ENCODE data around the gene PNKD. TPM values are rescaled to one million over a fixed set of nuclear protein-coding genes. Genes with fewer than 3 reads are reported as not detected.

Gene PNKD
- total RNA-seq, 4 donors from 2014 or later = 40.3 to 74.1 (median 56.5) TPM

- H3K36me3 ChIP-seq = peaks cover 69 to 96% (median 92%) of the 10 kb centered on the region in 4 donors
- H3K4me3 ChIP-seq = no peak overlapping the region
- intact Hi-C loops (cut with DNase I) = no loop called here
- DNase-seq (ENCODE audit: extremely low spot score) = no peak
- H3K27me3 ChIP-seq = no peaks in the 10 kb centered on the region
- H3K4me1 ChIP-seq = peaks cover 5 to 9% (median 7%) of the 10 kb centered on the region in 4 donors
- H3K27ac ChIP-seq (replicated peaks in 1 of 4) = no peak overlapping the region
- WGBS = 66% methylated on average over 6 of the region's 7 CpGs
- TF ChIP-seq EP300 (IDR thresholded peaks at IDR 0.05) (no peak), POLR2AphosphoS5 (IDR thresholded peaks at IDR 0.05) (no peak), POLR2A (IDR thresholded peaks at IDR 0.05; ENCODE audit: low read depth) (no peak)
- TF ChIP-seq, protein P1, sequence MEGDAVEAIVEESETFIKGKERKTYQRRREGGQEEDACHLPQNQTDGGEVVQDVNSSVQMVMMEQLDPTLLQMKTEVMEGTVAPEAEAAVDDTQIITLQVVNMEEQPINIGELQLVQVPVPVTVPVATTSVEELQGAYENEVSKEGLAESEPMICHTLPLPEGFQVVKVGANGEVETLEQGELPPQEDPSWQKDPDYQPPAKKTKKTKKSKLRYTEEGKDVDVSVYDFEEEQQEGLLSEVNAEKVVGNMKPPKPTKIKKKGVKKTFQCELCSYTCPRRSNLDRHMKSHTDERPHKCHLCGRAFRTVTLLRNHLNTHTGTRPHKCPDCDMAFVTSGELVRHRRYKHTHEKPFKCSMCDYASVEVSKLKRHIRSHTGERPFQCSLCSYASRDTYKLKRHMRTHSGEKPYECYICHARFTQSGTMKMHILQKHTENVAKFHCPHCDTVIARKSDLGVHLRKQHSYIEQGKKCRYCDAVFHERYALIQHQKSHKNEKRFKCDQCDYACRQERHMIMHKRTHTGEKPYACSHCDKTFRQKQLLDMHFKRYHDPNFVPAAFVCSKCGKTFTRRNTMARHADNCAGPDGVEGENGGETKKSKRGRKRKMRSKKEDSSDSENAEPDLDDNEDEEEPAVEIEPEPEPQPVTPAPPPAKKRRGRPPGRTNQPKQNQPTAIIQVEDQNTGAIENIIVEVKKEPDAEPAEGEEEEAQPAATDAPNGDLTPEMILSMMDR (IDR thresholded peaks at IDR 0.05) = no peak
- no peaks in the 10 kb centered on the region for H3K9me3 ChIP-seq
These were observed 17.6 kb upstream of the PNKD start for GRCh38 chr2:218252509-218253231.

DNA sequence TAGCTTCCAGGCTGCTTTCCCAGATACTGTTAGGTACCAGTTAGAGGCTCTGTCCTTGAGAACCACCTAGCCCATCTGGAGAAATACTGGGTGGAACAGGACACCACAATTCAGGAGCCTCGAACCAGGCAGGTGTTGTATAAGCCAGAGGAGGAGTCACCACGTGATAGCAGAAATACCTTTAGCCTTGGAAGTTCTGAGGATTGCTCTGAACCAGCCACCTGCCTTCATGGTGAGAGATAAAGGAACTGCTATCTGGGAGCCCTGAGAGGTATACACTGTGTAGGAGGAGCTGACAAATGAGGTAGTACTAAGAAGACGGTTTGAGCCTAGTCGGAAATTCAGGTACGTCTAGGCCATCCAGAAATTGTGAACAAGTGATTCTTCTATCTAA lies 17.1 kb upstream of the PNKD start:
- Histone ChIP-seq H3K4me3 (no peak overlapping the region), H3K36me3 (peaks cover 63 to 91% (median 87%) of the 10 kb centered on the region in 4 donors), H3K9me3 (no peaks in the 10 kb centered on the region), H3K27ac (replicated peaks in 1 of 4) (no peak overlapping the region), H3K4me1 (peaks cover 8 to 15% (median 10%) of the 10 kb centered on the region in 4 donors), H3K27me3 (no peaks in the 10 kb centered on the region)
- TF ChIP-seq, protein P1 (IDR thresholded peaks at IDR 0.05) = no peak
- 79% methylated on average over 5 of the region's 5 CpGs for WGBS
- intact Hi-C loops (cut with DNase I) = no loop called here
- no peak for DNase-seq (ENCODE audit: extremely low spot score)

DNA sequence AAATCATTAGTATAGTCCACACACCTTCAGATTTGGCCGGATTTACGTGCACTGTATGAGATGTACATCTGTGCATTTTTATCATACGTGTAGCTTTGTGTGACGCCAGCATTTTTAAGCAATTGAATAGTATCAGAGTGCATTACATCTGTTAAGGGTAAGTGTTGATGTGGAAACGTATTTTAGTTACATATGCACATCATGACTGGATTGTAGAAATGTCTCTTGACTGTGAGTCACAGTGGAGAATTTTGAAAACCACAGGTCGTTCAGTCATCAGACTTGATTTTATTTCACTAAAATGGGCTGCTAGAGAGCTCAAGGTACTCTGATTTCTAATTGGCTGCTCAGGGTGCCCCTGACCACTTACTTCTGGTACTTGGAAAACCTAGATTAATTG lies 14.9 kb upstream of the PNKD start:
- H3K36me3 ChIP-seq = peaks cover 41 to 69% (median 64%) of the 10 kb centered on the region in 4 donors
- H3K4me3 ChIP-seq = no peak overlapping the region
- no peak for TF ChIP-seq EP300 (IDR thresholded peaks at IDR 0.05)
- intact Hi-C loops (cut with DNase I) = loop anchor here (5.0 kb wide), 1 partner anchor 68 kb away; no protein-coding TSS in a partner anchor
- H3K9me3 ChIP-seq = no peaks in the 10 kb centered on the region
- H3K4me1 ChIP-seq = peaks cover 30 to 37% (median 32%) of the 10 kb centered on the region in 4 donors
- no peak for DNase-seq (ENCODE audit: extremely low spot score)
- WGBS = 82% methylated on average over 6 of the region's 6 CpGs
- H3K27ac ChIP-seq (replicated peaks in 1 of 4) = no peak overlapping the region
- no peaks in the 10 kb centered on the region for H3K27me3 ChIP-seq

DNA sequence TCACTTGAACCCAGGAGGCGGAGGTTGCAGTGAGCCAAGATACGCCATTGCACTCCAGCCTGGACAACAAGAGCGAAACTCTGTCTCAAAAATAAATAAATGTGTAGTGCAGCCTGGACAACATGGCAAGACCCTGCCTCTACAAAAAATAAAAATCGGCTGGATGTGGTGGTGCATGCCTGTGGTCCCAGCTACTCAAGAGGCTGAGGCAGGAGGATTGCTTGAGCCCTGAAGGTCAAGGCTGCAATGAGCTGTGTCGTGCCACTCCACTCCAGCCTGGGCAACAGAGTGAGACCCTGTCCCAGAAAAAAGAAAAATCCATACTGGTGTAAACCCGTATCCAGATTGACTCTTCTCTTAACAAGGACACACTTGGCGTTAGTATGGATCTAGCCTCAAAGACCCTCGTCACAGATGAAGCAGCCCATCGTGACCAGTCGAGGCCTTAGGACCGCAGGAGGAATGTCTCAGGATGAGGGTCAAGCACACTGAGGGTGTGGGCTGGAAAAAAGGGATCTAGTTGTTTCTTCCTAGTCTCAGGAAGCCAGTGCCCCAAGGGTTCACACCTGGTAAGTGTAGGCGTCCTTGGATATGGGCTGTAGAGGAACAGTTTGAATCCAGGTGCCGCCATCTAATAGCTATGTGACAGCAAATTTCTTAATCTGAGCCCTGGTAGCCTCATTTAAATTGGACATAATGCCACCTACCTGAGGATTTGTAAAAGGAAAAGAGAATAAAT lies 13.5 kb upstream of the PNKD start:
- intact Hi-C loops (cut with DNase I) = loop anchor here (5.0 kb wide), 1 partner anchor 69 kb away; no protein-coding TSS in a partner anchor
- Histone ChIP-seq H3K4me3 (no peak overlapping the region), H3K36me3 (peaks cover 28 to 55% (median 51%) of the 10 kb centered on the region in 4 donors), H3K27me3 (no peaks in the 10 kb centered on the region), H3K27ac (replicated peaks in 1 of 4) (peak overlapping the region in 3 of 4 donors; percentile 11 to 82 (median 16)), H3K9me3 (no peaks in the 10 kb centered on the region), H3K4me1 (peaks cover 43 to 51% (median 46%) of the 10 kb centered on the region in 4 donors)
- 92% methylated on average over 13 of the region's 13 CpGs for WGBS
- TF ChIP-seq, protein P1 (IDR thresholded peaks at IDR 0.05) = no peak
- TF ChIP-seq POLR2AphosphoS5 (IDR thresholded peaks at IDR 0.05) (no peak), EP300 (IDR thresholded peaks at IDR 0.05) (no peak), POLR2A (IDR thresholded peaks at IDR 0.05; ENCODE audit: low read depth) (no peak)
- DNase-seq (ENCODE audit: extremely low spot score) = no peak

GRCh38 chr2:218257390-218257981 lies 12.8 kb upstream of the PNKD start:
- H3K9me3 ChIP-seq = no peaks in the 10 kb centered on the region

More at GRCh38 chr2:218257390-218257981, 12.8 kb upstream of the PNKD start:
- 67% methylated on average over 8 of the region's 8 CpGs for WGBS
- H3K4me1 ChIP-seq = peaks cover 50 to 58% (median 52%) of the 10 kb centered on the region in 4 donors
- peaks cover 22 to 48% (median 45%) of the 10 kb centered on the region in 4 donors for H3K36me3 ChIP-seq
- no peaks in the 10 kb centered on the region for H3K27me3 ChIP-seq
- DNase-seq (ENCODE audit: extremely low spot score) = no peak
- intact Hi-C loops (cut with DNase I) = loop anchor here (5.0 kb wide), 1 partner anchor 70 kb away; no protein-coding TSS in a partner anchor
- H3K4me3 ChIP-seq = no peak overlapping the region
- TF ChIP-seq POLR2AphosphoS5 (IDR thresholded peaks at IDR 0.05) (peak in 1 of 2 donors; percentile 7), EP300 (IDR thresholded peaks at IDR 0.05) (no peak), POLR2A (IDR thresholded peaks at IDR 0.05; ENCODE audit: low read depth) (no peak)
- TF ChIP-seq, protein P1 (IDR thresholded peaks at IDR 0.05) = peak; percentile 42 to 57 (median 47)
- peak overlapping the region; percentile 11 to 82 (median 26) for H3K27ac ChIP-seq (replicated peaks in 1 of 4)

Measured in esophagus muscularis mucosa (tissue), 4 donors.